Heart left ventricle (tissue), 13 donors: ENCODE data around the gene PCK1.

Experiments
- CTCF ChIP-seq, 12 donors: fragments of 200-600 bp; sonication (generic) in 4 of 12; IDR thresholded peaks; one replicate each; pipeline versions ENCODE4 v1.5.0 to v1.8.0; 2018 to 2022; ENCODE audit warnings: antibody characterized with exemption in 12 of 12, mild to moderate bottlenecking in 5 of 12
- POLR2A ChIP-seq, 2 donors: fragments of 450-650 bp; IDR thresholded peaks; one replicate each; pipeline ENCODE4 v1.6.1; 2017; ENCODE audit warnings: antibody characterized with exemption in 2 of 2, mild to moderate bottlenecking in 2 of 2, moderate library complexity in 2 of 2
- donor health status: ischemic (EF 13 %, LVEDD 7.1; RV severe dilation, severe dysfunction).
- donor health status: DM: no; HTN: yes; CAD: no.
- donor health status: DM: no; HTN: no; CAD: no.
- donor health status: ischemic (EF 25% LVEDD 6.9; RV normal size, moderate dysfunction).
- donor health status: ischemic (EF 25% LVEDD 5.7; RV mildly dilated, moderate dysfunction).
- donor health status: ischemic (EF 35%, LVEDD 5.7; RV mildly dilated, moderate dysfunction).
- donor health status: nonischemic (EF 11% LVEDD 7.7; RV severe dilation, severe dysfunction).
- donor health status: DM: yes; HTN: yes; CAD: no.
- donor health status: PGD.
- donor health status: ischemic (EF 29% LVEDD 5.4; RV normal size, mild dysfunction).
- donor health status: nonischemic (EF 23%, LVEDD 6.1; RV moderate dilation, normal function).

- TF ChIP-seq POLR2A (IDR thresholded peaks at IDR 0.05), result no peak
- no peak for TF ChIP-seq CTCF (IDR thresholded peaks at IDR 0.05)
Measured at GRCh38 chr20:57577679-57578475, 17.0 kb downstream of the PCK1 start.
